Measurements from ENCODE around the gene GMCL2. TPM values are rescaled to one million over a fixed set of nuclear protein-coding genes. Genes with fewer than 3 reads are reported as not detected.

GMCL2 gene
- total and polyA plus RNA-seq, 9 donors, result not detected

GRCh38 chr5:178213003-178213461 is 25.9 kb upstream of the GMCL2 start:
- 49 to 71% (median 65%) methylated on average over 4 of the region's 4 CpGs for WGBS, 3 donors
- H3K4me1 ChIP-seq (ENCODE audit: insufficient read depth), result peaks cover 1% of the 10 kb centered on the region
- TF ChIP-seq EP300 (IDR thresholded peaks at IDR 0.05), result no peak
- TF ChIP-seq CTCF (IDR thresholded peaks at IDR 0.05), result no peak
- TF ChIP-seq POLR2A (IDR thresholded peaks at IDR 0.05), result no peak
- H3K27me3 ChIP-seq, result no peaks in the 10 kb centered on the region
- no peak overlapping the region for H3K4me3 ChIP-seq
- intact Hi-C loops (cut with DNase I), result no loop called here
- no peak overlapping the region for H3K27ac ChIP-seq
- H3K36me3 ChIP-seq, result no peaks in the 10 kb centered on the region
- no peak for DNase-seq
- H3K9me3 ChIP-seq, result no peaks in the 10 kb centered on the region

GRCh38 chr5:178212241-178213002 is 25.3 kb upstream of the GMCL2 start:
- intact Hi-C loops (cut with DNase I), result no loop called here
- Histone ChIP-seq H3K36me3 (no peaks in the 10 kb centered on the region), H3K27me3 (no peaks in the 10 kb centered on the region), H3K27ac (no peak overlapping the region), H3K4me3 (no peak overlapping the region), H3K9me3 (no peaks in the 10 kb centered on the region), H3K4me1 (ENCODE audit: insufficient read depth) (peaks cover 3% of the 10 kb centered on the region)
- TF ChIP-seq POLR2A (IDR thresholded peaks at IDR 0.05), result no peak
- no peak for TF ChIP-seq CTCF (IDR thresholded peaks at IDR 0.05)
- TF ChIP-seq EP300 (IDR thresholded peaks at IDR 0.05), result no peak
- no peak for DNase-seq
- WGBS, 3 donors, result 78 to 92% (median 85%) methylated on average over 3 of the region's 3 CpGs

- WGBS, 3 donors, result 59 to 68% (median 60%) methylated on average over 8 of the region's 8 CpGs
- H3K27me3 ChIP-seq, result no peaks in the 10 kb centered on the region
- no peak overlapping the region for H3K4me3 ChIP-seq
- no peak for DNase-seq
- no peak for TF ChIP-seq EP300 (IDR thresholded peaks at IDR 0.05)
- no peak for TF ChIP-seq CTCF (IDR thresholded peaks at IDR 0.05)
- no peak for TF ChIP-seq POLR2A (IDR thresholded peaks at IDR 0.05)
- H3K27ac ChIP-seq, result no peak overlapping the region
- intact Hi-C loops (cut with DNase I), result no loop called here
- H3K36me3 ChIP-seq, result no peaks in the 10 kb centered on the region
- no peaks in the 10 kb centered on the region for H3K9me3 ChIP-seq
- peaks cover 3% of the 10 kb centered on the region for H3K4me1 ChIP-seq (ENCODE audit: insufficient read depth)
Observed at GRCh38 chr5:178211095-178212048, 24.2 kb upstream of the GMCL2 start.

GRCh38 chr5:178210686-178211085 is 23.5 kb upstream of the GMCL2 start:
- no peak overlapping the region for H3K4me3 ChIP-seq
- 88 to 90% (median 88%) methylated on average over 5 of the region's 5 CpGs for WGBS, 3 donors
- DNase-seq, result no peak
- no peaks in the 10 kb centered on the region for H3K9me3 ChIP-seq
- no peaks in the 10 kb centered on the region for H3K27me3 ChIP-seq
- intact Hi-C loops (cut with DNase I), result no loop called here
- H3K36me3 ChIP-seq, result no peaks in the 10 kb centered on the region
- H3K27ac ChIP-seq, result no peak overlapping the region
- H3K4me1 ChIP-seq (ENCODE audit: insufficient read depth), result peaks cover 8% of the 10 kb centered on the region
- no peak for TF ChIP-seq POLR2A (IDR thresholded peaks at IDR 0.05)
- no peak for TF ChIP-seq CTCF (IDR thresholded peaks at IDR 0.05)
- no peak for TF ChIP-seq EP300 (IDR thresholded peaks at IDR 0.05)

Data from ovary (tissue), 9 donors.